Measurements from ENCODE around the gene TRAF3IP1.
"Not testable (repeated sequence)": the region's sequence is repeated elsewhere in the genome, so short reads cannot be mapped to it uniquely, and the experiment has no call there.

The TRAF3IP1 gene

GRCh38 chr2:238431456-238431855 lies 111.1 kb downstream of the TRAF3IP1 start:
- DNase-seq = no peak

- DNase-seq = no peak
Measured at GRCh38 chr2:238433300-238433915, 113.1 kb downstream of the TRAF3IP1 start.

GRCh38 chr2:238433941-238434845 lies 113.9 kb downstream of the TRAF3IP1 start:
- DNase-seq = no peak

- DNase-seq = no peak
Measured at GRCh38 chr2:238434846-238435751, 114.8 kb downstream of the TRAF3IP1 start.

GRCh38 chr2:238435752-238436096 lies 115.4 kb downstream of the TRAF3IP1 start:
- no peak for DNase-seq

- DNase-seq = peak; percentile 67
Measured at GRCh38 chr2:238438856-238439849, 118.8 kb downstream of the TRAF3IP1 start.

- peak; percentile 13 for DNase-seq
Measured at GRCh38 chr2:238439917-238440316, 119.6 kb downstream of the TRAF3IP1 start.

- DNase-seq = peak; percentile 45
Measured at GRCh38 chr2:238440331-238440730, 120.0 kb downstream of the TRAF3IP1 start.

- DNase-seq = peak; percentile 40
Measured at GRCh38 chr2:238440767-238441166, 120.4 kb downstream of the TRAF3IP1 start.

- DNase-seq = peak; percentile 12
Measured at GRCh38 chr2:238441262-238442114, 121.2 kb downstream of the TRAF3IP1 start.

- DNase-seq = not testable (repeated sequence)
Measured at GRCh38 chr2:238442257-238442656, 121.9 kb downstream of the TRAF3IP1 start.

GRCh38 chr2:238444242-238444641 lies 123.9 kb downstream of the TRAF3IP1 start:
- DNase-seq = peak; percentile 37

- no peak for DNase-seq
Measured at GRCh38 chr2:238445409-238446190, 125.3 kb downstream of the TRAF3IP1 start.

GRCh38 chr2:238446371-238446770 lies 126.1 kb downstream of the TRAF3IP1 start:
- no peak for DNase-seq

- no peak for DNase-seq
Measured at GRCh38 chr2:238448031-238448955, 128.0 kb downstream of the TRAF3IP1 start.

- DNase-seq = no peak
Measured at GRCh38 chr2:238449241-238449640, 128.9 kb downstream of the TRAF3IP1 start.

- no peak for DNase-seq
Measured at GRCh38 chr2:238449909-238450417, 129.6 kb downstream of the TRAF3IP1 start.

GRCh38 chr2:238450440-238450861 lies 130.1 kb downstream of the TRAF3IP1 start:
- no peak for DNase-seq
